Measurements from ENCODE around the gene EPS8L2. TPM values are rescaled to one million over a fixed set of nuclear protein-coding genes. Genes with fewer than 3 reads are reported as not detected.

The EPS8L2 gene
- total and polyA plus RNA-seq, 2 of the 13 experiments (the other 11 are each of a cell fraction or from before 2014, with no cell fraction given): 89.3 to 416 TPM

DNA sequence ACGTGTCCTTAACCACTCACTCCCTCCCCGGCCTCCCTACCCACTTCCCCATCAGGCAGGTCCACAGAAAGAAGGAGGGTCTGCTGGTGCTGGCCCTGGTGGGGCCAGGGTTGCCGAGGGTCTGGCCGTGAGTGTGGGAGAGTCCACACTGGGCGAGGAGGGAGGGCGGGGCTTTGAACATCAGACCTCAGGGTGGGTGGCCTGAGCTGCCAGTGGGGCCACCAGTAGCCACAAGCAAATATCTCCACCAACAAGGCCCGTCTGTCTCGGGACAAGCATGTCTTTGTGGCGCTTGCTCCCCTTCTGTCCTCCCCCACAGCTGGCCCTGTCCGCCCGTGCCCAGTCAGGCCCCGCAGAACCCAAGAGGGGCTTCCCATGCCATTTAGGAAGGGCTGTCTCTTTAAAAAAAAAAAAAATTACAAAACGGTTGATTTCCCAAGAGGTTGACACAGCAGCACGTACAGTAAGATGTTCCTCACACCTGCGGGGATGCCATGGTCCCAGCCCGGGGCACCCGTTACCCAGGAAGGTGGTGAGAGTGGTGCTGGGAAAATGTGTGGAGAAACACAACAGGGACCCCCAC is 23.6 kb downstream of the EPS8L2 start (continued):
- TF ChIP-seq, protein P1, sequence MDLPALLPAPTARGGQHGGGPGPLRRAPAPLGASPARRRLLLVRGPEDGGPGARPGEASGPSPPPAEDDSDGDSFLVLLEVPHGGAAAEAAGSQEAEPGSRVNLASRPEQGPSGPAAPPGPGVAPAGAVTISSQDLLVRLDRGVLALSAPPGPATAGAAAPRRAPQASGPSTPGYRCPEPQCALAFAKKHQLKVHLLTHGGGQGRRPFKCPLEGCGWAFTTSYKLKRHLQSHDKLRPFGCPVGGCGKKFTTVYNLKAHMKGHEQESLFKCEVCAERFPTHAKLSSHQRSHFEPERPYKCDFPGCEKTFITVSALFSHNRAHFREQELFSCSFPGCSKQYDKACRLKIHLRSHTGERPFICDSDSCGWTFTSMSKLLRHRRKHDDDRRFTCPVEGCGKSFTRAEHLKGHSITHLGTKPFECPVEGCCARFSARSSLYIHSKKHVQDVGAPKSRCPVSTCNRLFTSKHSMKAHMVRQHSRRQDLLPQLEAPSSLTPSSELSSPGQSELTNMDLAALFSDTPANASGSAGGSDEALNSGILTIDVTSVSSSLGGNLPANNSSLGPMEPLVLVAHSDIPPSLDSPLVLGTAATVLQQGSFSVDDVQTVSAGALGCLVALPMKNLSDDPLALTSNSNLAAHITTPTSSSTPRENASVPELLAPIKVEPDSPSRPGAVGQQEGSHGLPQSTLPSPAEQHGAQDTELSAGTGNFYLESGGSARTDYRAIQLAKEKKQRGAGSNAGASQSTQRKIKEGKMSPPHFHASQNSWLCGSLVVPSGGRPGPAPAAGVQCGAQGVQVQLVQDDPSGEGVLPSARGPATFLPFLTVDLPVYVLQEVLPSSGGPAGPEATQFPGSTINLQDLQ (CRISPR knock-in tag; IDR thresholded peaks at IDR 0.05): peak; percentile 99
- no peak for TF ChIP-seq NCOR1 (IDR thresholded peaks at IDR 0.05; ENCODE audit: borderline replicate concordance, low read length)
- TF ChIP-seq LCORL (IDR thresholded peaks at IDR 0.05): no peak
- TF ChIP-seq LCORL (CRISPR knock-in tag; IDR thresholded peaks at IDR 0.05): peak; percentile 29; the same call in 1 of the 2 replicates
- 0 out of 2 replicates have a peak, but pooled peaks have one; percentile 45 for TF ChIP-seq HOXA5 (CRISPR knock-in tag; IDR thresholded peaks at IDR 0.05)
- TF ChIP-seq POLR2AphosphoS5 (IDR thresholded peaks at IDR 0.05; ENCODE audit: low read depth, low read length): 0 out of 2 replicates have a peak, but pooled peaks have one; percentile 43
- peak; percentile 89 for TF ChIP-seq SRSF1 (optimal IDR thresholded peaks at IDR 0.05; ENCODE audit: low read depth, low read length)
- peak; percentile 41; the same call in 1 of the 2 replicates for TF ChIP-seq CEBPG (CRISPR knock-in tag; IDR thresholded peaks at IDR 0.05)
- TF ChIP-seq ARNTL (CRISPR knock-in tag; IDR thresholded peaks at IDR 0.05): 0 out of 2 replicates have a peak, but pooled peaks have one; percentile 20
- no peak for TF ChIP-seq MAFF (IDR thresholded peaks at IDR 0.05; ENCODE audit: low read depth, low read length)
- no peak for TF ChIP-seq XRCC5 (optimal IDR thresholded peaks at IDR 0.05; ENCODE audit: low read length)
- no peak for TF ChIP-seq BRCA1 (CRISPR knock-in tag; IDR thresholded peaks at IDR 0.05)
- 0 out of 2 replicates have a peak, but pooled peaks have one; percentile 26 for TF ChIP-seq SALL2 (CRISPR knock-in tag; IDR thresholded peaks at IDR 0.05)
- TF ChIP-seq, protein P2, sequence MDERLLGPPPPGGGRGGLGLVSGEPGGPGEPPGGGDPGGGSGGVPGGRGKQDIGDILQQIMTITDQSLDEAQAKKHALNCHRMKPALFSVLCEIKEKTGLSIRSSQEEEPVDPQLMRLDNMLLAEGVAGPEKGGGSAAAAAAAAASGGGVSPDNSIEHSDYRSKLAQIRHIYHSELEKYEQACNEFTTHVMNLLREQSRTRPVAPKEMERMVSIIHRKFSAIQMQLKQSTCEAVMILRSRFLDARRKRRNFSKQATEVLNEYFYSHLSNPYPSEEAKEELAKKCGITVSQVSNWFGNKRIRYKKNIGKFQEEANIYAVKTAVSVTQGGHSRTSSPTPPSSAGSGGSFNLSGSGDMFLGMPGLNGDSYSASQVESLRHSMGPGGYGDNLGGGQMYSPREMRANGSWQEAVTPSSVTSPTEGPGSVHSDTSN (CRISPR knock-in tag; IDR thresholded peaks at IDR 0.05): no peak
- TF ChIP-seq TBX2 (CRISPR knock-in tag; IDR thresholded peaks at IDR 0.05; ENCODE audit: borderline replicate concordance): peak; percentile 55; the same call in 1 of the 2 replicates
- TF ChIP-seq ZNF3 (CRISPR knock-in tag; IDR thresholded peaks at IDR 0.05): no peak
- TF ChIP-seq ISL2 (CRISPR knock-in tag; IDR thresholded peaks at IDR 0.05): peak; percentile 40; the same call in 1 of the 2 replicates
- peak in 1 of 2 experiments; percentile 11; a peak in 1 of 4 replicates for TF ChIP-seq POLR2A (IDR thresholded peaks at IDR 0.05; ENCODE audit: insufficient read depth in 1 of 2, low read depth in 2 of 2, low read length in 2 of 2)
- TF ChIP-seq TAF15 (IDR thresholded peaks at IDR 0.05; ENCODE audit: low read depth, low read length, poor library complexity, severe bottlenecking): peak; percentile 43
- peak; percentile 95 for TF ChIP-seq AGO1 (IDR thresholded peaks at IDR 0.05; ENCODE audit: low read depth, low read length, poor library complexity, severe bottlenecking)
- TF ChIP-seq ZNF432 (CRISPR knock-in tag; IDR thresholded peaks at IDR 0.05; ENCODE audit: borderline replicate concordance): no peak
- peak; percentile 29 for TF ChIP-seq NR2F6 (IDR thresholded peaks at IDR 0.05)
- no peak for TF ChIP-seq NR2F6 (CRISPR knock-in tag; IDR thresholded peaks at IDR 0.05)
- peak; percentile 33 for TF ChIP-seq HNRNPH1 (optimal IDR thresholded peaks at IDR 0.05; ENCODE audit: low read depth, low read length)
- TF ChIP-seq HNRNPL (IDR thresholded peaks at IDR 0.05; ENCODE audit: low read depth, low read length): peak; percentile 91
- TF ChIP-seq CREM (IDR thresholded peaks at IDR 0.05): peak; percentile 38; the same call in 1 of the 2 replicates
- TF ChIP-seq CREM (CRISPR knock-in tag; IDR thresholded peaks at IDR 0.05): no peak

Data from HepG2 (cell line).